ENCODE data around the gene RABGAP1L. TPM values are rescaled to one million over a fixed set of nuclear protein-coding genes. Genes with fewer than 3 reads are reported as not detected.

Gene RABGAP1L
- total and polyA plus RNA-seq, 4 donors = 33.7 to 128 (median 62.1) TPM

DNA sequence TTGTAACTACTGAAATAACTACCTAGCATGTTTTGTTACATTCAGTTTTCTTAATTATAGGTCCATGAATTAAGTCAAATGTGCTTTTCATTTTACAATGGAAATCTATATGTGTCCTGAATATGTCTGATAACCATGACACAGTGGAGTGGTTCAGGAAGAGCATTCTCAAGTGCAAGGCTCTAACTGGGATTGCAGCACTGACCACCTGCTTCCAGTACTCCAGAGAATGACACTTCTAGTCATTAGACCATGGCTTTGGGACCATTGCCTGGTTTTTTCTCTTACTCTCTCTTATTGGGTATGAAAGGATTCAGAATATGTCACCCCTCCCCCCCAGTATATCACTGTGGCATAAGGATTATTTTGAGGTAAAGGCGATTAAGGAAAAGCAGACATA lies 635.5 kb downstream of the RABGAP1L start:
- Histone ChIP-seq H3K27ac (ENCODE audit: low read depth, low read length) (no peak overlapping the region), H3K4me3 (ENCODE audit: low read depth, low read length) (no peak overlapping the region), H3K9me3 (ENCODE audit: control insufficient read depth, insufficient read depth, low read length) (no peaks in the 10 kb centered on the region), H3K36me3 (ENCODE audit: control insufficient read depth, insufficient read depth, low read length) (no peaks in the 10 kb centered on the region), H3K4me1 (ENCODE audit: control insufficient read depth, insufficient read depth, low read length) (no peaks in the 10 kb centered on the region), H3K27me3 (ENCODE audit: control insufficient read depth, insufficient read depth, low read length) (no peaks in the 10 kb centered on the region)
- DNase-seq (ENCODE audit: low read depth in 4 of 6, low spot score in 6 of 6) = no peak
- no CpG with 5 or more reads among the region's 1 CpG for WGBS (ENCODE audit: insufficient coverage)

- no peaks in the 10 kb centered on the region for H3K4me1 ChIP-seq (ENCODE audit: control insufficient read depth, insufficient read depth, low read length)
- no peak overlapping the region for H3K27ac ChIP-seq (ENCODE audit: low read depth, low read length)
- H3K36me3 ChIP-seq (ENCODE audit: control insufficient read depth, insufficient read depth, low read length) = no peaks in the 10 kb centered on the region
- no peak overlapping the region for H3K4me3 ChIP-seq (ENCODE audit: low read depth, low read length)
- 100% methylated on average over 1 of the region's 2 CpGs for WGBS (ENCODE audit: insufficient coverage)
- DNase-seq (ENCODE audit: low read depth in 4 of 6, low spot score in 6 of 6) = no peak
- no peaks in the 10 kb centered on the region for H3K9me3 ChIP-seq (ENCODE audit: control insufficient read depth, insufficient read depth, low read length)
- no peaks in the 10 kb centered on the region for H3K27me3 ChIP-seq (ENCODE audit: control insufficient read depth, insufficient read depth, low read length)
These were observed 636.5 kb downstream of the RABGAP1L start for GRCh38 chr1:174795806-174796205.

- no peak for DNase-seq (ENCODE audit: low read depth in 4 of 6, low spot score in 6 of 6)
- H3K27ac ChIP-seq (ENCODE audit: low read depth, low read length) = no peak overlapping the region
- no peak overlapping the region for H3K4me3 ChIP-seq (ENCODE audit: low read depth, low read length)
- WGBS (ENCODE audit: insufficient coverage) = 100% methylated on average over 2 of the region's 2 CpGs
- H3K27me3 ChIP-seq (ENCODE audit: control insufficient read depth, insufficient read depth, low read length) = no peaks in the 10 kb centered on the region
- H3K36me3 ChIP-seq (ENCODE audit: control insufficient read depth, insufficient read depth, low read length) = no peaks in the 10 kb centered on the region
- H3K4me1 ChIP-seq (ENCODE audit: control insufficient read depth, insufficient read depth, low read length) = no peaks in the 10 kb centered on the region
- no peaks in the 10 kb centered on the region for H3K9me3 ChIP-seq (ENCODE audit: control insufficient read depth, insufficient read depth, low read length)
These were observed 638.1 kb downstream of the RABGAP1L start for GRCh38 chr1:174797398-174797797.

DNA sequence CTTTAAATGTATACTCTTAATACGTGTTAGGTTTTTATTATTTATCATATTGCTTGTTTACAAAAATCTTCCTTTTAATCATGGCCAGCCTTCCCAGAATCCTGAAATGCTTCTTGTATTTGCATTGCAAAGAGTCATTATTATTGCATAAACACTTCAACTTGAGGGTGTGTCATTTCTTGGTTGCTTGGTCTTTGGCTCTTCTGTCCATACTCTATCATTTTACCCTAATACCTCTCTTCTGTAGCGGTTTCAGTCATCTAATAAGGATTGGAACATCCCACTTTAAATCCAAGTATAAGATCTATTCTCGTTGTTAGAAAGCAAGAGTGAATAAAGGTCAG lies 639.8 kb downstream of the RABGAP1L start:
- Histone ChIP-seq H3K36me3 (ENCODE audit: control insufficient read depth, insufficient read depth, low read length) (no peaks in the 10 kb centered on the region), H3K9me3 (ENCODE audit: control insufficient read depth, insufficient read depth, low read length) (no peaks in the 10 kb centered on the region), H3K27me3 (ENCODE audit: control insufficient read depth, insufficient read depth, low read length) (no peaks in the 10 kb centered on the region), H3K4me3 (ENCODE audit: low read depth, low read length) (peak overlapping the region; percentile 71), H3K27ac (ENCODE audit: low read depth, low read length) (peak overlapping the region; percentile 90), H3K4me1 (ENCODE audit: control insufficient read depth, insufficient read depth, low read length) (no peaks in the 10 kb centered on the region)
- DNase-seq (ENCODE audit: low read depth in 4 of 6, low spot score in 6 of 6) = no peak
- no CpG with 5 or more reads among the region's 3 CpGs for WGBS (ENCODE audit: insufficient coverage)

GRCh38 chr1:174800216-174800851 lies 641.0 kb downstream of the RABGAP1L start:
- no CpG with 5 or more reads among the region's 10 CpGs for WGBS (ENCODE audit: insufficient coverage)
- Histone ChIP-seq H3K27me3 (ENCODE audit: control insufficient read depth, insufficient read depth, low read length) (no peaks in the 10 kb centered on the region), H3K4me1 (ENCODE audit: control insufficient read depth, insufficient read depth, low read length) (no peaks in the 10 kb centered on the region), H3K27ac (ENCODE audit: low read depth, low read length) (peak overlapping the region; percentile 90), H3K9me3 (ENCODE audit: control insufficient read depth, insufficient read depth, low read length) (no peaks in the 10 kb centered on the region), H3K36me3 (ENCODE audit: control insufficient read depth, insufficient read depth, low read length) (no peaks in the 10 kb centered on the region), H3K4me3 (ENCODE audit: low read depth, low read length) (peak overlapping the region; percentile 71)
- peak in 5 of 6 donors; percentile 31 to 85 (median 64) for DNase-seq (ENCODE audit: low read depth in 4 of 6, low spot score in 6 of 6)

DNA sequence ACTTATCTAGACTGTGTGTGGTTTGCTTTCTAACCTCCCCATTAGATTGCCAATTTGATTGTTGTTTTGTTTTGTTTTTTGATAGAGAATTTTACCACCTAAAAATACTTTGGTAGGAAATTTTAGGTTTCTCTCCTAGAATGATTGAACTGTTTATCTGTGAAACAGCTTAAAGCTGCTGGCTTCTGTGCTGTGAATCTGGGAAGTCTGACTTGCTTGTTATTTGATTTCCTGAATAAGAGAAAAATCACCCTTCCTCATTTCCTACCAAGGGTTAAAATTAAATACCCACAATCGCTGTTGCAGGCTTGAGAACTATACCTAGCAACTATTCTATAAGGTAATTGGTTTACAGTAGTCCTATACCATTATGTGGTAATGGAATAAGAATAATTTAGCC lies 641.6 kb downstream of the RABGAP1L start:
- H3K27ac ChIP-seq (ENCODE audit: low read depth, low read length) = peak overlapping the region; percentile 90
- no CpG with 5 or more reads among the region's 1 CpG for WGBS (ENCODE audit: insufficient coverage)
- H3K9me3 ChIP-seq (ENCODE audit: control insufficient read depth, insufficient read depth, low read length) = no peaks in the 10 kb centered on the region
- H3K4me1 ChIP-seq (ENCODE audit: control insufficient read depth, insufficient read depth, low read length) = no peaks in the 10 kb centered on the region
- H3K4me3 ChIP-seq (ENCODE audit: low read depth, low read length) = peak overlapping the region; percentile 71
- DNase-seq (ENCODE audit: low read depth in 4 of 6, low spot score in 6 of 6) = peak in 2 of 6 donors; percentile 23 to 79
- no peaks in the 10 kb centered on the region for H3K27me3 ChIP-seq (ENCODE audit: control insufficient read depth, insufficient read depth, low read length)
- H3K36me3 ChIP-seq (ENCODE audit: control insufficient read depth, insufficient read depth, low read length) = no peaks in the 10 kb centered on the region

DNA sequence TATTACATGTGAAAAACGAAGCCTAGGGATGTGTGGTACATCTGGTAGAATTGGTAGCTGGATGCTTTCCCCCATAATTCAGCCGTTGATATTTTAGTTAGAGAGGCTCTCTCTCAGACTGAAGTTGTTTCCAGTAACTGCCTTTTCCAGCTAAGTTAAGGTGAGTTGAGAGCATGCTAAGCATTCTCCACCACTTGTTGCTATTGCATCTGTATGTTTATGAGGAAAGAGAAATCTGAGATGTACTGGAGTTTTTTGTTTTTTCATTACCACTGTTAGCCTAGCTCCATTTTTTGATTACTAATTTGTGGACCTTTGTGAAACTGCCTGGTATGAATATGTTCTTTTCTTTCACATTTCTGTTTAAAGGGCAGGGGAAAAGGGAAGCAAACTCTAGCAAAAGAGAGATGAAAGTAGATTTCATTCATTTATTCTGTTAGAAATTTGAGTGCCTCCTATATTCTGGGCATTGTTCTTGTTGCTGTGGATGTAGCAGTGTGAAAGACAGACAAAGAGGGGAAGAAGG lies 650.5 kb downstream of the RABGAP1L start:
- no peaks in the 10 kb centered on the region for H3K9me3 ChIP-seq (ENCODE audit: control insufficient read depth, insufficient read depth, low read length)
- H3K4me3 ChIP-seq (ENCODE audit: low read depth, low read length) = no peak overlapping the region
- no peak overlapping the region for H3K27ac ChIP-seq (ENCODE audit: low read depth, low read length)
- H3K36me3 ChIP-seq (ENCODE audit: control insufficient read depth, insufficient read depth, low read length) = no peaks in the 10 kb centered on the region
- DNase-seq (ENCODE audit: low read depth in 4 of 6, low spot score in 6 of 6) = no peak
- no peaks in the 10 kb centered on the region for H3K27me3 ChIP-seq (ENCODE audit: control insufficient read depth, insufficient read depth, low read length)
- no peaks in the 10 kb centered on the region for H3K4me1 ChIP-seq (ENCODE audit: control insufficient read depth, insufficient read depth, low read length)
- no CpG with 5 or more reads among the region's 2 CpGs for WGBS (ENCODE audit: insufficient coverage)

DNA sequence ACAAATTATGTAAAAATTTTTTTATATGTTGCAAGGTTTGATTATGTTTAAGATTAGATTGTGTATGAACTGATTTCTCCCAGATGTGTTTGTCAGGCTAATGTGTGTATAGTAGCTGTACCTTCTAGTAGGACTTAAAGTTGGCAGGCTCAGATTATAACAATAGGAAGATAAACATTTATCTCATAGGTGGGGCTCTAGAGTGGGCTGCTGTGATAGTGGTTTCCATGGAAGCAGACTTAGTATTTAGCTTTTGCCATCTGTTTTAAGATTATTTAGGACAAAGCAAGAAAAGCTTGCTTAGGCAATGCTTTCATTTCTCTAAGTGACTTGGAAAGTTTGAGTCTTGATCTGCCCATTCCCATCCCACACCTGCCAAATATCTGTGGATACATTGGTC lies 652.7 kb downstream of the RABGAP1L start:
- Histone ChIP-seq H3K9me3 (ENCODE audit: control insufficient read depth, insufficient read depth, low read length) (no peaks in the 10 kb centered on the region), H3K4me1 (ENCODE audit: control insufficient read depth, insufficient read depth, low read length) (no peaks in the 10 kb centered on the region), H3K27me3 (ENCODE audit: control insufficient read depth, insufficient read depth, low read length) (no peaks in the 10 kb centered on the region), H3K36me3 (ENCODE audit: control insufficient read depth, insufficient read depth, low read length) (no peaks in the 10 kb centered on the region), H3K27ac (ENCODE audit: low read depth, low read length) (no peak overlapping the region), H3K4me3 (ENCODE audit: low read depth, low read length) (no peak overlapping the region)
- no peak for DNase-seq (ENCODE audit: low read depth in 4 of 6, low spot score in 6 of 6)

DNA sequence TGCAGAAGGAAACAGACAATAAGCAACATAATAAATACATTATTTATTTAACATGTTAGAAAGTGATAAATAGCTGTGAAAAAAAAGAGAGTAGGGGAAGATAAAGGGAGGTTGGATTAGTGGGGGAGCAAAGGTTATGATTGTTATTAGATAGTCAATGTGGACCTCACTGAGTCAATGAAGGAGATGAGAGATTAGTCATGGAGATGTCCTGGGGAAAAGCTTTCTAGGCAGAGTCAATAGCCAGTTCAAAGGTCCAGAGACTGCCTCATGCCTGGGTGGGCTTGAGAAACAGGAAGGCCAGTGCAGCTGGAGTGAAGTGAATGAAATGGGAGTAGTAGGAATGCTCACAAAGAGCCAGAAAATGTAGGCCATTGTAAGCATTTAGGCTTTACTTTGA lies 653.3 kb downstream of the RABGAP1L start:
- H3K36me3 ChIP-seq (ENCODE audit: control insufficient read depth, insufficient read depth, low read length) = no peaks in the 10 kb centered on the region
- H3K9me3 ChIP-seq (ENCODE audit: control insufficient read depth, insufficient read depth, low read length) = no peaks in the 10 kb centered on the region

DNA sequence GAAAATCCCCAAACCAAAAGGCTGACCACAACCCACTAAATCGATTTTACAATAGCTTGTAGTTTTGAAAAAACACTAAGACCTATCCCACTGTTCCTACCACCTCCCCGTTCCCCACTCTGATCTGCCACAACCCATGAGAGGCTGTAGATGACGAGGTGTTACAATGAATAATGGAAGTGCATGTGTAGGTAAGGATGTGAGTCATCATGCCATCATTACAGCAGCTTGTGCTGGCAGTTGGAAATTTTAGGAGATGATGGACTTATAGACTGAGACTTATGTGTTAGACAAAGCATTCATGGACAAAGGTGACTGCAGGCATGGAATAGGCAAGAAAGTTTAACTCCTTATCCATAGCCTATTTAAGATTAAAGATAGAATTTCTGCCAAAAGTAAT lies 655.7 kb downstream of the RABGAP1L start:
- no peak for DNase-seq (ENCODE audit: low read depth in 4 of 6, low spot score in 6 of 6)
- Histone ChIP-seq H3K4me3 (ENCODE audit: low read depth, low read length) (no peak overlapping the region), H3K4me1 (ENCODE audit: control insufficient read depth, insufficient read depth, low read length) (no peaks in the 10 kb centered on the region), H3K36me3 (ENCODE audit: control insufficient read depth, insufficient read depth, low read length) (no peaks in the 10 kb centered on the region), H3K9me3 (ENCODE audit: control insufficient read depth, insufficient read depth, low read length) (no peaks in the 10 kb centered on the region), H3K27ac (ENCODE audit: low read depth, low read length) (no peak overlapping the region), H3K27me3 (ENCODE audit: control insufficient read depth, insufficient read depth, low read length) (no peaks in the 10 kb centered on the region)
- 88% methylated on average over 1 of the region's 3 CpGs for WGBS (ENCODE audit: insufficient coverage)

More for the DNA sequence above, 653.3 kb downstream of the RABGAP1L start:
- no peak overlapping the region for H3K4me3 ChIP-seq (ENCODE audit: low read depth, low read length)
- H3K4me1 ChIP-seq (ENCODE audit: control insufficient read depth, insufficient read depth, low read length) = no peaks in the 10 kb centered on the region
- no peak overlapping the region for H3K27ac ChIP-seq (ENCODE audit: low read depth, low read length)
- H3K27me3 ChIP-seq (ENCODE audit: control insufficient read depth, insufficient read depth, low read length) = no peaks in the 10 kb centered on the region
- DNase-seq (ENCODE audit: low read depth in 4 of 6, low spot score in 6 of 6) = no peak
